Parathyroid adenoma (tissue), 2 donors: ENCODE results near the gene IFI16.

ENCODE experiments used
- H2AFZ ChIP-seq: fragments of 300-600 bp; sonication (generic); one replicate; pipeline ENCODE4 v1.7.0; 2017; ENCODE audit warnings: antibody characterized with exemption, mild to moderate bottlenecking
- H3K27ac ChIP-seq: fragments of 300-600 bp; sonication (generic); one replicate; pipeline ENCODE4 v1.7.0; 2017
- H3K27me3 ChIP-seq: fragments of 300-600 bp; sonication (generic); one replicate; pipeline ENCODE4 v1.7.0; 2017; ENCODE audit warnings: low read length; ENCODE audit not compliant: control insufficient read depth, insufficient read depth
- H3K36me3 ChIP-seq: fragments of 300-600 bp; sonication (generic); one replicate; pipeline ENCODE4 v1.7.0; 2017; ENCODE audit warnings: low read length; ENCODE audit not compliant: control insufficient read depth, insufficient read depth
- H3K4me1 ChIP-seq: fragments of 300-600 bp; sonication (generic); one replicate; pipeline ENCODE4 v1.7.0; 2017; ENCODE audit warnings: control low read depth
- H3K4me2 ChIP-seq: fragments of 300-600 bp; sonication (generic); one replicate; pipeline ENCODE4 v1.7.0; 2017; ENCODE audit warnings: low read length
- H3K4me3 ChIP-seq: fragments of 300-600 bp; sonication (generic); one replicate; pipeline ENCODE4 v1.7.0; 2017; ENCODE audit warnings: low read depth, low read length
- H3K79me2 ChIP-seq: fragments of 300-600 bp; sonication (generic); one replicate; pipeline ENCODE4 v1.7.0; 2017; ENCODE audit warnings: control low read depth
- H3K9ac ChIP-seq: fragments of 300-600 bp; sonication (generic); one replicate; pipeline ENCODE4 v1.7.0; 2017; ENCODE audit warnings: mild to moderate bottlenecking
- H3K9me3 ChIP-seq: fragments of 300-600 bp; sonication (generic); one replicate; pipeline ENCODE4 v1.7.0; 2017; ENCODE audit warnings: low read length; ENCODE audit not compliant: control insufficient read depth
- CTCF ChIP-seq: fragments of 300-600 bp; sonication (generic); IDR thresholded peaks from one replicate; pipeline ENCODE4 v1.7.0; 2017; ENCODE audit warnings: antibody characterized with exemption, mild to moderate bottlenecking
- donor health status: primary hyperparathyroidism.

Gene IFI16

GRCh38 chr1:159065106-159065505 is 55.4 kb downstream of the IFI16 start:
- H2AFZ ChIP-seq: no peak overlapping the region
- TF ChIP-seq CTCF: no peak
- H3K9ac ChIP-seq: no peak overlapping the region
- H3K9me3 ChIP-seq: no peaks in the 10 kb centered on the region
- no peaks in the 10 kb centered on the region for H3K27me3 ChIP-seq
- no peak overlapping the region for H3K4me3 ChIP-seq
- no peaks in the 10 kb centered on the region for H3K36me3 ChIP-seq
- no peak overlapping the region for H3K27ac ChIP-seq
- no peak overlapping the region for H3K4me2 ChIP-seq
- no peaks in the 10 kb centered on the region for H3K4me1 ChIP-seq
- no peaks in the 10 kb centered on the region for H3K79me2 ChIP-seq

- H3K9me3 ChIP-seq: no peaks in the 10 kb centered on the region
- H3K79me2 ChIP-seq: no peaks in the 10 kb centered on the region
- no peaks in the 10 kb centered on the region for H3K36me3 ChIP-seq
- peak overlapping the region; percentile 11 for H2AFZ ChIP-seq
- H3K4me1 ChIP-seq: no peaks in the 10 kb centered on the region
- no peaks in the 10 kb centered on the region for H3K27me3 ChIP-seq
- no peak for TF ChIP-seq CTCF
- H3K27ac ChIP-seq: no peak overlapping the region
- no peak overlapping the region for H3K9ac ChIP-seq
- no peak overlapping the region for H3K4me2 ChIP-seq
- H3K4me3 ChIP-seq: no peak overlapping the region
Observed at GRCh38 chr1:159066108-159066507, 56.4 kb downstream of the IFI16 start.

GRCh38 chr1:159067699-159068621 is 58.3 kb downstream of the IFI16 start:
- Histone ChIP-seq H3K27ac (no peak overlapping the region), H2AFZ (peak overlapping the region; percentile 11), H3K27me3 (no peaks in the 10 kb centered on the region), H3K9ac (no peak overlapping the region), H3K9me3 (no peaks in the 10 kb centered on the region), H3K4me2 (no peak overlapping the region), H3K36me3 (no peaks in the 10 kb centered on the region), H3K4me3 (no peak overlapping the region), H3K4me1 (no peaks in the 10 kb centered on the region), H3K79me2 (no peaks in the 10 kb centered on the region)
- no peak for TF ChIP-seq CTCF

- Histone ChIP-seq H3K27ac (no peak overlapping the region), H3K27me3 (no peaks in the 10 kb centered on the region), H3K79me2 (no peaks in the 10 kb centered on the region), H3K36me3 (no peaks in the 10 kb centered on the region), H3K9me3 (no peaks in the 10 kb centered on the region), H3K4me2 (no peak overlapping the region), H3K9ac (no peak overlapping the region), H2AFZ (no peak overlapping the region), H3K4me3 (no peak overlapping the region), H3K4me1 (no peaks in the 10 kb centered on the region)
- no peak for TF ChIP-seq CTCF
Observed at GRCh38 chr1:159068886-159069285, 59.2 kb downstream of the IFI16 start.
